HG03469 (cell line): ENCODE data around the gene CD2.

ENCODE experiments used
- ATAC-seq: cut with Tn5 transposase; IDR thresholded peaks from one replicate; pipeline ENCODE4 v1.9.1; 2021; ENCODE audit warnings: mild to moderate bottlenecking, moderate library complexity, moderate number of reproducible peaks; ENCODE audit not compliant: unreplicated experiment

The CD2 gene

DNA sequence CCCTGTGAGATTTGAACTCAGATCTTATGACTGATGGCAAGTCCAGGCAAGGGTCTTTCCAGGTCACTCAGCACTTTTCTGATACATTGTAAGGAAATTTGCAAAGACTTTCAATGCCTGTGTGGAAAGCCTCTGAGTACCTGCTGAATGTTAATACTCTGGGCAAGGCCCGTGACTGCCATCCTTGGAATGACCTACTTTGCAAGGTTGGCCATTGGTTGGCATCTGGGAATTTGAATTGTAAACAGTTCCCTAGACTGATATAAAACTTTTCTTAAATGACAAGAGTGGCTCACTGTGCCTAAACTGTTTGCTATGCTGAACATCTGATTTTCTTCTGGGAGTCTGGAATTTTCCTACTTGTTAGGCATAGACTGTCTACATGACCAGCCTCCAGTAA lies 57.1 kb downstream of the CD2 start:
- no peak for ATAC-seq

DNA sequence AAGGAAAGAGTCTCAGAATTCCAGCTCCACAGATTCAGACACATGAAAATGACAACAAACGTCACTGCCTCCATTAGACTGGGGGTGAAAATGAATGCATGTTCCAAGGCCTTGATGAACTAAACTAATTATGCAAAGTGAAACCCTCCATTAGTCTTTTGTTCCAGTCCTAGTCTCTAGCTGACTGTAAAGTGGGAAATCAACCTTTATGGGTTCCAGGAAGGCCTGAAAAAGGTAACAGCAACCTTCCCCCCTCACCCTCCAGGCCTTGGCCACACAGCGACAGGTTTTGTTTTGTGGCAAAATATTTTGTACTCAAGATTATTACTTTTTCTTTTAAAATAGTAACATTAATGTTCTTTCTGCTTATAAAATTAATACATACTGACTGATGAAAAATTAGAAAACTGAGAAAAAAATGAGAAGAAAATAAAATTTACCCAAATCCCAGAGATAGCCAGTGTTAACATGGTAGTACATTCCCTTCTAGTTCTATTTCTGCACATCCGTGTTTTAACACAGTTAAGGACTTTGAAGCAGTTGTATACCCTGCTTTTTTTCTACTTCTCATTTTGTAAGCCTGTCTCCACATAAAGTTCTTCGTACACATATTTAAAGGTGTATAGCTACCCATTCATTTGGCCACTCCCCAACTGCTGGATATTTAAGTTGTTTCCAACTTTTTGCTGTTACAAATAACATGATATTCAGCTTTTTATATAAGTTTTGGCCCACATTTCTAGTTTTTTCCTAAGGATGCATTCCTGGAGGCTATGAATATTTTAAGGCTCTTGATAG lies 60.9 kb downstream of the CD2 start:
- no peak for ATAC-seq

DNA sequence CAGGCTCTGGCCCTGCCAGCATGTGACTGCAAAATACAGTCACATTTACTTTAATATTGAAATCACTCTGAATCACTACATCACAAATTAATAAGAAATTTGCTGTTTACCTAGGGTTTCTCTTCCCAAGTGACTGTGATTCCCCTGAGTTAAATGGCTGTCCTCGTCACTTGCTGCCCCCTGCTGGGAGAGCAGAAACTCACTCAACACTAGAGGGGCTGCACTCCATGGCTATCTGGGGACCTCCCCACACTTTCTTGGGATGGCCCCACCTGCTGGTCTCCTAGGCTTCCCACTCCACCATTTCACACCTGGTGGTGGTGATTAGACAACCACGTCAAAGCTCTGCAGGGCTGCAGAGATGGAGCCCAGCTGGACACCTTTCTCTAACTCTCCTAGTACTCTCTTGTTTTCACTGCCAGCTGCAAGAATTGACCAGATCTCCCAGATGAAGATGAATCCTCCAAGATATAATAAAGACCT lies 63.4 kb downstream of the CD2 start:
- no peak for ATAC-seq
